ENCODE data around the gene TCF3.

- TF ChIP-seq POLR2A (IDR thresholded peaks at IDR 0.05; ENCODE audit: low read depth, low read length) (no peak), TAF1 (IDR thresholded peaks at IDR 0.05; ENCODE audit: low read depth, low read length) (no peak), POLR2AphosphoS5 (IDR thresholded peaks at IDR 0.05; ENCODE audit: low read depth, low read length) (no peak), PAX5 (IDR thresholded peaks at IDR 0.05; ENCODE audit: insufficient read depth, low read length, severe bottlenecking) (no peak), POU2F2 (IDR thresholded peaks at IDR 0.05; ENCODE audit: low read depth, low read length) (no peak)
Measured at GRCh38 chr19:1576242-1577089, 75.9 kb downstream of the TCF3 start.
